Measurements from ENCODE around the gene ASCL5.

GRCh38 chr1:201145132-201145531 is 18.1 kb upstream of the ASCL5 start:
- no peak for TF ChIP-seq MAX (IDR thresholded peaks at IDR 0.05)
- no peak for TF ChIP-seq EP300 (IDR thresholded peaks at IDR 0.05; ENCODE audit: borderline replicate concordance)
- TF ChIP-seq REST (IDR thresholded peaks at IDR 0.05; ENCODE audit: low read depth), result no peak
- no peak for TF ChIP-seq ZBTB7A (IDR thresholded peaks at IDR 0.05; ENCODE audit: low read depth)
- no peak for TF ChIP-seq EGR1 (IDR thresholded peaks at IDR 0.05)
- TF ChIP-seq TEAD4 (IDR thresholded peaks at IDR 0.05), result no peak
